ENCODE results near the gene SERPINB13. TPM values are rescaled to one million over a fixed set of nuclear protein-coding genes. Genes with fewer than 3 reads are reported as not detected.

SERPINB13 gene
- total RNA-seq, 2 donors from 2014 or later: not detected

DNA sequence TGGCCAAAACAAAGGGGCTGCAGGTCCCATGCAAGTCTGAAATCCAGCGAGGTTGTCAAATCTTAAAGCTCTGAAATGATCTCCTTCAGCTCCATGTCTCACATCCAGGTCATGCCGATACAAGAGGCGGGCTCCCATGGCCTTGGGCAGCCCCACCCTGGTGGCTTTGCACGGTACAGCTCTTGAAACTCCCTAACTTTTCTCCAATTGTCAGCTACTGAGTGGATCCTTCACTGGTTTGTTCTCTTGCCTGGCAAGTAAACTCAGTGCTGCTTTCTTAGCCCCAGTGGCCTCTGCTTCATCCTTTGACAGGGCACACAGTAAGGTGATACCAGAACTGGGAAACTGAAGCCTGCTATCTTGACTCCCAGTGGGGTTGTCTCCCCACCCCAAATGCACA, 26.3 kb downstream of the SERPINB13 start:
- DNase-seq: no peak
- Histone ChIP-seq H3K9me3 (no peaks in the 10 kb centered on the region), H3K9ac (ENCODE audit: low read depth in 2 of 2, low read length in 2 of 2) (no peak overlapping the region), H3K36me3 (no peaks in the 10 kb centered on the region), H3K27ac (no peak overlapping the region), H3K27me3 (no peaks in the 10 kb centered on the region), H3K4me1 (no peaks in the 10 kb centered on the region), H3K4me3 (no peak overlapping the region)
- TF ChIP-seq, protein P1, sequence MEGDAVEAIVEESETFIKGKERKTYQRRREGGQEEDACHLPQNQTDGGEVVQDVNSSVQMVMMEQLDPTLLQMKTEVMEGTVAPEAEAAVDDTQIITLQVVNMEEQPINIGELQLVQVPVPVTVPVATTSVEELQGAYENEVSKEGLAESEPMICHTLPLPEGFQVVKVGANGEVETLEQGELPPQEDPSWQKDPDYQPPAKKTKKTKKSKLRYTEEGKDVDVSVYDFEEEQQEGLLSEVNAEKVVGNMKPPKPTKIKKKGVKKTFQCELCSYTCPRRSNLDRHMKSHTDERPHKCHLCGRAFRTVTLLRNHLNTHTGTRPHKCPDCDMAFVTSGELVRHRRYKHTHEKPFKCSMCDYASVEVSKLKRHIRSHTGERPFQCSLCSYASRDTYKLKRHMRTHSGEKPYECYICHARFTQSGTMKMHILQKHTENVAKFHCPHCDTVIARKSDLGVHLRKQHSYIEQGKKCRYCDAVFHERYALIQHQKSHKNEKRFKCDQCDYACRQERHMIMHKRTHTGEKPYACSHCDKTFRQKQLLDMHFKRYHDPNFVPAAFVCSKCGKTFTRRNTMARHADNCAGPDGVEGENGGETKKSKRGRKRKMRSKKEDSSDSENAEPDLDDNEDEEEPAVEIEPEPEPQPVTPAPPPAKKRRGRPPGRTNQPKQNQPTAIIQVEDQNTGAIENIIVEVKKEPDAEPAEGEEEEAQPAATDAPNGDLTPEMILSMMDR (IDR thresholded peaks at IDR 0.05): no peak
- intact Hi-C loops (cut with DNase I): no loop called here

DNA sequence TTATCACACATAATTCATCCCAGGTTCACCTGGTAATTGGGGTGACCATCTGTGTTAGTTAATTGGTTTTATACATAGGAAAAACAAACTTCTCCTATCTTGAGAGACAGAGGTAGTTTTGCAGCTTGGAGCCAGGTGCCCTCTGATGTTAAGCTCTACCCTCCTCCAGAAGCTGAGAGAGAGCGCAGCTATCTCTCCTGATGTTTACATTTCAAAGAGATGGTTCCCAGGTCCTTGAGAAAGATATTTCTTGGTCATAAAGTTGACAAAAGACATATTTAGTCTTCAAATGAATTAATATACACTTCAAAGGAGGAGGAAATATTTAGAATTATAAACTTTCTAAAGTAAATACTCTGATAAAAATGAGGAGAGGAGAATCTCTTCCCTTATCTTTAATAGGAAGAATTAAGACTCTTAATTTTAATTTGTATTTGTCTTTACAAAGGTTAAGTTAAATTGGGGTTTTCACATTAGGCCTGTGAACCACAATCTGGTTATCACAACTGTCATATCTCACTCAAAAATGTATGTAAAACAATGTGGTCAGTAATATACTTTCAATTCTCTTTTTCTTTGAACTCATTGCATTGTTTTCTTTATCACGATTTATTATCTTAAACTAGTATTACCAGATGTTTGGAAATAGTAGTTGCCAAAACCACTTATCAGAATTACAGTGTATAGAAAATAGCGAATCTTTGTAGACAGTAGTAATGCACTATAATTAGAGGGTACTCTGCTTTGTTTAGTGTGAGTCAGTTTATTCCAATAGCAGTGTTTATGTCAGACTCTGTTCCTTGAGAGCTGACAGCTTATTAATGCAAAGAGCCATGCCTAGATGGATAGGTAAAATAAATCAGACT, 30.1 kb downstream of the SERPINB13 start:
- no peak overlapping the region for H3K27ac ChIP-seq

DNA sequence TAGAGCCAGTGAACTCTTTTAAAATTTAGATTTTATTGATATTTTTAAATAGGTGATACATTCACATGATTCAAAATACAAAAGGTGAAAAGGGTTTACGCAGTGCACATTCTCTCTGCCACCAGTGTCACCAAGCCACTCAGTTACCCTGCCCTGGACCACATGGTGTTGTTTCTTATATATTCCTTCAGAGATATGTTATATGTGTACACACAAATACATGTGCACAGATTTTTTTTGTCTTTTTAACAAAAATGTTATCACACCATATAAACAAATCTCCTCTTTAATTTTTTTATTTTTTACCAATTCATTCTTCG, 30.7 kb downstream of the SERPINB13 start:
- TF ChIP-seq, protein P1 (IDR thresholded peaks at IDR 0.05): no peak
- intact Hi-C loops (cut with DNase I): no loop called here
- no peaks in the 10 kb centered on the region for H3K36me3 ChIP-seq
- H3K9me3 ChIP-seq: no peaks in the 10 kb centered on the region
- no peak for DNase-seq
- H3K9ac ChIP-seq (ENCODE audit: low read depth in 2 of 2, low read length in 2 of 2): no peak overlapping the region
- no peaks in the 10 kb centered on the region for H3K27me3 ChIP-seq
- no peaks in the 10 kb centered on the region for H3K4me1 ChIP-seq
- no peak overlapping the region for H3K27ac ChIP-seq
- no peak overlapping the region for H3K4me3 ChIP-seq

More for the DNA sequence above, 30.1 kb downstream of the SERPINB13 start:
- Histone ChIP-seq H3K4me1 (no peaks in the 10 kb centered on the region), H3K9me3 (no peaks in the 10 kb centered on the region), H3K4me3 (no peak overlapping the region), H3K9ac (ENCODE audit: low read depth in 2 of 2, low read length in 2 of 2) (no peak overlapping the region), H3K36me3 (no peaks in the 10 kb centered on the region), H3K27me3 (no peaks in the 10 kb centered on the region)
- TF ChIP-seq, protein P1 (IDR thresholded peaks at IDR 0.05): no peak
- no peak for DNase-seq
- intact Hi-C loops (cut with DNase I): no loop called here

DNA sequence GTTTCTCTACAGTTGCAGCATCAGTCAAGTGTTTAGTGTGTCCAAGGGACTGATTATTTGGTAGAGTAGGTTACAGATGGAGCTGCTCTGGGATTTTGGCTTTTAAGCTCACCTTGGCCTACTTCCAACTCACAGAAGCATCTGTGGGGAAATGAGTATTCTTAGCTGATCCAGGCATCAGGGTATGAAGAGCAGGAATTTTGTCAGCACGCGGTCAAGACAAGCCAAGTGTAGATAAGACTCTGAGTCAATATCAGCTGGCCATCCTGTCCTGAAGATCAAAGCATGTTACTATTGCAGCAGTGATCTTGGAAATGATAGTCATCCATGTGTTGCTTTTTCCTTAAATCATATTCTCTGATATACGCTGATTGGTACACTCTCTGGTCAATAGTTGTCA, 32.5 kb downstream of the SERPINB13 start:
- no peaks in the 10 kb centered on the region for H3K4me1 ChIP-seq
- no peaks in the 10 kb centered on the region for H3K36me3 ChIP-seq
- TF ChIP-seq, protein P1 (IDR thresholded peaks at IDR 0.05): no peak
- no peak overlapping the region for H3K9ac ChIP-seq (ENCODE audit: low read depth in 2 of 2, low read length in 2 of 2)
- no peak overlapping the region for H3K4me3 ChIP-seq
- no peak for DNase-seq
- no peaks in the 10 kb centered on the region for H3K27me3 ChIP-seq
- intact Hi-C loops (cut with DNase I): no loop called here
- no peak overlapping the region for H3K27ac ChIP-seq
- no peaks in the 10 kb centered on the region for H3K9me3 ChIP-seq

DNA sequence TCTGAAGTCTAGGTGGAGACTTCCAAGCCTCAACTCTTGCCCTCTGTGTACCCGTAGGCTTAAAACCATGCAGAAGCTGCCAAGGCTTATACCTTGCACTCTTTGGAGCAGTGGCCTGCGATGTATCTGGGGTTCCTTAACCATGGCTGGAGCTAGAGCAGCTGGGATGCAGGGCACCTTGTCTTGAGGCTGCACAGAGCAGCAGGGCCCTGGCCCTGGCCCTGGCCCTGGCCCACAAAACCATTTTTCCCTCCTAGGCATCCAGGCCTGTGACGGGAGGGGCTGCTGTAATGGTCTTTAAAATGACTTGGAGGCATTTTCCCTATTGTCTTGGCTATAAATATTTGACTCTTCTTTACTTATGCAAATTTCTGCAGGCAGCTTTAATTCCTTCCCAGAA, 37.7 kb downstream of the SERPINB13 start:
- Histone ChIP-seq H3K9ac (ENCODE audit: low read depth in 2 of 2, low read length in 2 of 2) (no peak overlapping the region), H3K9me3 (no peaks in the 10 kb centered on the region), H3K4me1 (no peaks in the 10 kb centered on the region), H3K4me3 (no peak overlapping the region), H3K27me3 (no peaks in the 10 kb centered on the region), H3K27ac (no peak overlapping the region), H3K36me3 (no peaks in the 10 kb centered on the region)
- DNase-seq: no peak
- intact Hi-C loops (cut with DNase I): no loop called here
- TF ChIP-seq, protein P1 (IDR thresholded peaks at IDR 0.05): no peak
